ENCODE results near the gene RAET1G. TPM values are rescaled to one million over a fixed set of nuclear protein-coding genes. Genes with fewer than 3 reads are reported as not detected.
"Not testable (repeated sequence)": the region's sequence is repeated elsewhere in the genome, so short reads cannot be mapped to it uniquely, and the experiment has no call there.

Gene RAET1G
- total RNA-seq, 1 donor from 2014 or later, result 0.53 TPM

DNA sequence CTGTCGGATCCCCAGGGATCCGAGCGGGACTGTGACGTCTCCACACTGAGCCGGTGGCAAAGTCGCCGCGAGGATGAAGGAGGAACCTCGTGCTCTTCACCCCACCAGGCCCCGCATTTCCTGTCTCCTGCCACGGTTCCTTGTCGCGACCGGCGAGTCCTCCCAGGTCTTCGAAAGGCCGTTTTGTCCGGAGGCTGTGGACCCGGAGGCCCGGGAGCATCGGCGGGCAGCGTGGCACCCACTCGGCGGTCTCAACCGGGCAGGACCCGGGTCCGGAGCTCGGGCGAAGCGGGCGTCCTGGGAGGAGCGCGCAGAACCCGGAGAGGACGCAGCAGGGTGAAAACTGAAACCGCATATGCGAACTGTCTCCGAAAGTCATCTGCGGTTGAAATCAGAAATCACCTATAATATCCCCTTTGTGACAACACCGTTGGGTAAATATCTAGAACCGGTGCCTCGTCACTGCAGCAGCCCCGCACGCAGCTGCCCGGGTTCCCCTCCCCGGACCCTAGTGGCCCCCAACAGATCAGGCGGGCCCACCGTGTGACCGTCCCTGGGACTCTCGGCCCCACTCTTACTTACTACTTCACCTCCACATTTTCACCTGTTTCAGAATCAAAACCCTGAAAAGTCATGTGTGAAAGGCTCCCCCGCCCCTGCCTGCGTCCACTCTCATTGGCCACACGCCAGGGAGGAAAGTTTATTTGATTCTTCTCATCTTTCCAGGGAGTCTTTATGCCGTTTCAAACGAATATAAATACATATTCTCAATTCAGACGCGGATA is 15.8 kb upstream of the RAET1G start:
- Mint-ChIP-seq H3K36me3 (peaks cover 3% of the 10 kb centered on the region), H3K27ac (peak overlapping the region; percentile 60), H3K27me3 (peaks cover 98% of the 10 kb centered on the region), H3K4me1 (ENCODE audit: unreplicated experiment) (peaks cover 9% of the 10 kb centered on the region), H3K9me3 (no peaks in the 10 kb centered on the region), H3K4me3 (peak overlapping the region; percentile 82)
- DNase-seq (ENCODE audit: extremely low spot score, unreplicated experiment), result no peak
- TF ChIP-seq, protein P1, sequence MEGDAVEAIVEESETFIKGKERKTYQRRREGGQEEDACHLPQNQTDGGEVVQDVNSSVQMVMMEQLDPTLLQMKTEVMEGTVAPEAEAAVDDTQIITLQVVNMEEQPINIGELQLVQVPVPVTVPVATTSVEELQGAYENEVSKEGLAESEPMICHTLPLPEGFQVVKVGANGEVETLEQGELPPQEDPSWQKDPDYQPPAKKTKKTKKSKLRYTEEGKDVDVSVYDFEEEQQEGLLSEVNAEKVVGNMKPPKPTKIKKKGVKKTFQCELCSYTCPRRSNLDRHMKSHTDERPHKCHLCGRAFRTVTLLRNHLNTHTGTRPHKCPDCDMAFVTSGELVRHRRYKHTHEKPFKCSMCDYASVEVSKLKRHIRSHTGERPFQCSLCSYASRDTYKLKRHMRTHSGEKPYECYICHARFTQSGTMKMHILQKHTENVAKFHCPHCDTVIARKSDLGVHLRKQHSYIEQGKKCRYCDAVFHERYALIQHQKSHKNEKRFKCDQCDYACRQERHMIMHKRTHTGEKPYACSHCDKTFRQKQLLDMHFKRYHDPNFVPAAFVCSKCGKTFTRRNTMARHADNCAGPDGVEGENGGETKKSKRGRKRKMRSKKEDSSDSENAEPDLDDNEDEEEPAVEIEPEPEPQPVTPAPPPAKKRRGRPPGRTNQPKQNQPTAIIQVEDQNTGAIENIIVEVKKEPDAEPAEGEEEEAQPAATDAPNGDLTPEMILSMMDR (conservative IDR thresholded peaks at IDR 0.05), result no peak

DNA sequence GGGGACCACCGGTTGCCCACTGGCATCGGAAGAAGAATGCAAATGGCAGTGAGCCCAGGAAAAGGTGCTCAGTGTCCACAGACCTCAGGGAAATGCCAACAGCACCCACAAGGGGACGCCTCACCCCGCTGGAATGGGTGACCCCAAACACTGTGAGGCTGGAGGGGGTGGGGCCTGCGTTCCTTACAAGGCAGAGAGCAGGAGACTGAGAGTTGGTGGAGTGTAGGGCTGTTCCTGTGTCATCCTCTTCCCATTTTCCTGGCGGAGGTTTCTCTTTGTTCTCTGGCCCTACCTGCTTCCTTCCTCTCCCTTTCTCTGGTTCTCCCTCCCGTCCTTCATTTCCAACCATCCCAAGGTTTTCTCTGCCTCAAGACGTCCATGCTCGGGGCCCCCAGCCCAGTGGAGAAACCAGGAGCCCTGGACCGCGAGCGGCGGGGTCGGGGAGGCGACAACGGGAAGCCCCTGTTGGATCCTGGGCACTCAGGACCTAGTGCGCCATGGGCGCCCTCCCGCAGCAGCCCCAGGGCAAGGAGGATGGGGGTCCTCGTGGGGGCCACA is 15.2 kb upstream of the RAET1G start:
- not testable (repeated sequence) for H3K27ac Mint-ChIP-seq; DNase-seq (ENCODE audit: extremely low spot score, unreplicated experiment); H3K36me3 Mint-ChIP-seq; H3K4me1 Mint-ChIP-seq (ENCODE audit: unreplicated experiment); H3K9me3 Mint-ChIP-seq
- peaks cover 98% of the 10 kb centered on the region for H3K27me3 Mint-ChIP-seq
- peak overlapping the region; percentile 62 for H3K4me3 Mint-ChIP-seq

DNA sequence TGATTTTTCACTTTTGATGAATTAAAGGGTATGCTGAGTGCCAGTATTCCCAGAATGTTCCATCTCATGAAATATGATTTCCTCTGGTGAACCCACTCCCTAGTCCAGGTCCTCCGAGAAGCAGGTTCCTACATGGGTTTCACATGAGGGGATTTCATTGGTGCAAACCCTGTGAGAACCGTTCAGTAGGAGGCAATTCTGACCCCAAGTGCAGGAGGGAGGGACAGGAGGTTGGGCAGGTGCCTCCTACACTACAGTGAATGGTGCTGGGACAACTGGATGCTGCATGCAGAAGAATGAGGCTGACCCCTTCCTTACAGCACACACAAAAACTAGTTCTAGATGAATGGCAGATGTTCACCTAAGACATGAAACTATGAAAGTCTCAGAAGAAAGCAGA is 13.8 kb upstream of the RAET1G start:
- Mint-ChIP-seq H3K36me3 (peaks cover 3% of the 10 kb centered on the region), H3K4me1 (ENCODE audit: unreplicated experiment) (peaks cover 9% of the 10 kb centered on the region), H3K27ac (no peak overlapping the region), H3K9me3 (no peaks in the 10 kb centered on the region), H3K4me3 (no peak overlapping the region), H3K27me3 (peaks cover 96% of the 10 kb centered on the region)
- TF ChIP-seq, protein P1 (conservative IDR thresholded peaks at IDR 0.05), result no peak
- DNase-seq (ENCODE audit: extremely low spot score, unreplicated experiment), result no peak

DNA sequence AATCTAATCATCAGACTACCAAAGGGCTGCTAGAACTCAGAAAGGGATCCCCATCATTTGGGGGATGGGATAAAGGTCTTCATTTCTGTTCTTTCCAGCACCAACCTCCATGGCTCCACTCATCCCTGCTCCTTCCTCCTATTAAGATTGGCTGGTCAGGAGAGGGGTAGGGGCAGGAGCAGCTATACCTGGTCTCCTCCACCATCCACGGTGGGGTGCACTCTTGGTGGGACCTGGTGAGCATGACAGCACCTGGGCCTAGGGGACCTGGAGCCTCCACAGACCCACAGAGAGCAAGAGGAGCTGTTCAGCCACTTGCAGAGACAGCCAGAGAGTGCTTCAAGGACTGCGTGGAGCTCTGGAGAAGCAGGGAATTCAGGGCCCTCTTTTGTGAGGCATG is 12.7 kb upstream of the RAET1G start:
- DNase-seq (ENCODE audit: extremely low spot score, unreplicated experiment), result no peak
- H3K36me3 Mint-ChIP-seq, result peaks cover 3% of the 10 kb centered on the region
- no peak overlapping the region for H3K4me3 Mint-ChIP-seq
- no peak overlapping the region for H3K27ac Mint-ChIP-seq
- H3K27me3 Mint-ChIP-seq, result peaks cover 96% of the 10 kb centered on the region
- TF ChIP-seq, protein P1 (conservative IDR thresholded peaks at IDR 0.05), result no peak
- no peaks in the 10 kb centered on the region for H3K9me3 Mint-ChIP-seq
- peaks cover 5% of the 10 kb centered on the region for H3K4me1 Mint-ChIP-seq (ENCODE audit: unreplicated experiment)

DNA sequence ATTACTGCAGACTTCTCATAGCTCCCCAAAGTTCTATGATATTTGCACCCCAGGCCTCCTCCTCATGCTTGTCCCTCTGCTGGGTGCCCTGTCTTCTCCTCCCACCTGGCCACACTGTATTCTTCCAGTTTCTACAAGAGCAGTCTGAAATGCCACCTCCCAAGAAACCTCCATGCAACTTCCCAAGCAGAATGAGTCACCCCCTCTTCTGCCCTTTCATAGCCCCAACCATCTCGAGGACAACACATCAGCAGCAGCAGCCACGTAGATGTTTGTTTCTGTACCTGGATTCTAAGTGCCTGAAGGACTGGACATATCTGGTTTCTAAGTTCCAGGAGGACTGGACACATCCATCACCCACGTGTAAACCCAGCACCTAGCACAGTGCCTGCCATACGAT is 12.3 kb upstream of the RAET1G start:
- Mint-ChIP-seq H3K27me3 (peaks cover 96% of the 10 kb centered on the region), H3K4me1 (ENCODE audit: unreplicated experiment) (peaks cover 5% of the 10 kb centered on the region), H3K4me3 (no peak overlapping the region), H3K36me3 (peaks cover 3% of the 10 kb centered on the region), H3K27ac (no peak overlapping the region), H3K9me3 (no peaks in the 10 kb centered on the region)
- DNase-seq (ENCODE audit: extremely low spot score, unreplicated experiment), result no peak
- TF ChIP-seq, protein P1 (conservative IDR thresholded peaks at IDR 0.05), result no peak

Measured in type B pancreatic cell (in vitro differentiated cells).